NT2/D1 (cell line): ENCODE results near the gene PLD1.

Experiments used
- SUZ12 ChIP-seq: IDR thresholded peaks from 2 replicates; pipeline ENCODE4 v1.6.1; 2011; ENCODE audit not compliant: insufficient read length, insufficient read depth; ENCODE audit errors: extremely low read depth
- YY1 ChIP-seq: IDR thresholded peaks from 2 replicates; pipeline ENCODE4 v1.6.1; 2011; ENCODE audit not compliant: insufficient read length, insufficient read depth
- ZNF274 ChIP-seq: IDR thresholded peaks from 2 replicates; pipeline ENCODE4 v1.6.1; 2011; ENCODE audit warnings: mild to moderate bottlenecking, low read depth, low read length

GRCh38 chr3:171832989-171833388 is 22.7 kb upstream of the PLD1 start:
- TF ChIP-seq YY1 = no peak
- TF ChIP-seq SUZ12 = no peak
- TF ChIP-seq ZNF274 = no peak
